Right cardiac atrium (tissue), 5 donors: Measurements from ENCODE around the gene NOL11. TPM values are rescaled to one million over a fixed set of nuclear protein-coding genes. Genes with fewer than 3 reads are reported as not detected.

Experiments used
- ATAC-seq, 2 donors: fragments of 200-7000 bp; cut with Tn5 transposase; one replicate each; pipeline versions ENCODE4 v1.8.0 to v1.9.1; 2020; ENCODE audit warnings: moderate library complexity in 2 of 2, mild to moderate bottlenecking in 1 of 2
- DNase-seq, 3 donors: peaks; one replicate each; pipeline ENCODE4 v3.0.0-alpha.2; 2020
- H3K27ac ChIP-seq: one replicate; pipeline ENCODE4 v1.5.1; 2013; ENCODE audit warnings: mild to moderate bottlenecking, low read length, control low read depth, moderate library complexity
- H3K27me3 ChIP-seq: one replicate; pipeline ENCODE4 v1.6.1; 2013; ENCODE audit not compliant: control insufficient read depth, insufficient read depth
- H3K4me1 ChIP-seq: one replicate; pipeline ENCODE4 v1.6.1; 2013; ENCODE audit warnings: low read length; ENCODE audit not compliant: control insufficient read depth, insufficient read depth
- H3K4me3 ChIP-seq: one replicate; pipeline ENCODE4 v1.5.1; 2013; ENCODE audit warnings: low read length, control low read depth
- H3K9me3 ChIP-seq: one replicate; pipeline ENCODE4 v1.6.1; 2013; ENCODE audit warnings: low read length; ENCODE audit not compliant: control insufficient read depth
- WGBS: extraction: QIAGEN DNeasy Blood & Tissue Kit; methylation state at CpG from one replicate; pipeline ENCODE4 v1.1.7; 2013; 5-methylcytosine and 5-hydroxymethylcytosine counted together
- intact Hi-C, 4 donors: fragments of 100-400 bp; cut with DNase I; formaldehyde crosslinking; loops; one replicate each; pipeline versions ENCODE4 v1.11.0 to v1.14.0; 2022 to 2023
- long read RNA-seq, 4 donors: library from polyadenylated mRNA; unstranded; transcript quantifications; one replicate each; pipeline ENCODE4 v2.0.0, GENCODE V29; 2020 to 2021
- polyA plus RNA-seq: library from polyadenylated mRNA; stranded (reverse); fragments of 200-250 nt; gene quantifications from one replicate; pipeline ENCODE4 v1.2.3, GENCODE V29; 2013
- total RNA-seq, 4 donors: library from RNA; stranded (reverse); fragmentation: NEBNext Ultra II Directional; extraction: Animal tissue kit (Norgen Biotek cat#: 25700); gene quantifications; one replicate each; pipeline ENCODE4 v1.2.1, GENCODE V29; 2021
- donor health status: healthy with polysubstance abuse.
- donor health status: DM: no; HTN: yes; CAD: no.
- donor health status: DM: no; HTN: no; CAD: no.
- donor health status: DM: no; HTN: yes; CAD: no; lungs with severe emphysema.
- donor health status: DM: yes; HTN: yes; CAD: no.

NOL11 gene
- total RNA-seq (10 to 100 TPM; 22.0 to 30.2 (median 26.9) TPM), polyA plus RNA-seq (27.7 TPM)
- long read RNA-seq, donor 1, transcript NOL11-201 (18 exons, 2,947 nt): major isoform, 31 of 43 reads
- long read RNA-seq, donor 1, partial matches to known transcripts: 3 of 43 reads
- long read RNA-seq, donor 1, other reads (novel, unspliced or antisense): 9 of 43 reads
- long read RNA-seq, donor 2, transcript NOL11-201 (18 exons, 2,947 nt): major isoform, 8 of 16 reads
- long read RNA-seq, donor 2, partial matches to known transcripts: 2 of 16 reads
- long read RNA-seq, donor 2, other reads (novel, unspliced or antisense): 6 of 16 reads
- long read RNA-seq, donor 3, transcript NOL11-201 (18 exons, 2,947 nt): major isoform, 98 of 119 reads
- long read RNA-seq, donor 3, partial matches to known transcripts: 6 of 119 reads
- long read RNA-seq, donor 3, other reads (novel, unspliced or antisense): 15 of 119 reads
- long read RNA-seq, donor 4, transcript NOL11-201 (18 exons, 2,947 nt): major isoform, 12 of 16 reads
- long read RNA-seq, donor 4, partial matches to known transcripts: 2 of 16 reads
- long read RNA-seq, donor 4, other reads (novel, unspliced or antisense): 2 of 16 reads

GRCh38 chr17:67717624-67718324, at the start of gene NOL11:
TSS of gene NOL11 (plus strand) at chr17:67717936. CDS start at chr17:67717948, 12 bp downstream.
- no peaks in the 10 kb centered on the region for H3K9me3 ChIP-seq
- H3K4me1 ChIP-seq: peaks cover 3% of the 10 kb centered on the region
- H3K27me3 ChIP-seq: no peaks in the 10 kb centered on the region
- intact Hi-C loops: loop anchor here in 1 of 4 donors (10.0 kb wide), 1 partner anchor 353 kb away; the partner anchor contains the start of gene PSMD12
- ATAC-seq (peak; percentile 99 to 100), DNase-seq (peak; percentile 98 to 100 (median 99))
- under 1% methylated on average over 49 of the region's 49 CpGs for WGBS
- peak within 1 kb of the TSS; percentile 91 for H3K27ac ChIP-seq
- H3K4me3 ChIP-seq: peak within 1 kb of the TSS; percentile 92

GRCh38 chr17:67671493-67671892, 46.2 kb upstream of the NOL11 start:
- ATAC-seq: peak; percentile 67 to 74
- intact Hi-C loops: no loop called here
- Histone ChIP-seq H3K4me3 (no peak overlapping the region), H3K27me3 (no peaks in the 10 kb centered on the region), H3K9me3 (no peaks in the 10 kb centered on the region), H3K4me1 (peaks cover 2% of the 10 kb centered on the region), H3K27ac (no peak overlapping the region)
- 24% methylated on average over 3 of the region's 3 CpGs for WGBS
- no peak for DNase-seq

- DNase-seq (no peak), ATAC-seq (no peak)
- H3K9me3 ChIP-seq: no peaks in the 10 kb centered on the region
Observed at GRCh38 chr17:67672592-67673335, 45.0 kb upstream of the NOL11 start.

DNA sequence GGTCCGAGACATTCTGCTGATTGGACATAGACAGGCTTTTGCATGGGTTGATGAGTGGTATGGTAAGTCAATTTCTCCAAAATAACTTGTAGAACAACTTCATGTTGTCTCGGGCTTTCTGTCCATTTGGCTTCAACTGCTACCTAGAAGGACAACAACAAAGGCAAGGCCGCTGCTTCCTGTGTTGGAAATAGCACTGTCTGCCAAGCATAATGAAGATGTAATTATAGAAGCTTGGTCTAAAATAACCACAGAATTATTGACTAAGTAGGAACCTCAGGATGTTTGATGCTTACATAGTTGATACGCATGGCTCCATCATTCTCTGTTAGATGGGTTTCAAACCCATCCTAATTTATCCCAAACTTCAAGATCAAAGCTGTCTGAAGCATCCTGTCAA, 42.3 kb upstream of the NOL11 start:
- Histone ChIP-seq H3K4me3 (no peak overlapping the region), H3K9me3 (no peaks in the 10 kb centered on the region), H3K27me3 (no peaks in the 10 kb centered on the region), H3K27ac (no peak overlapping the region), H3K4me1 (peaks cover 2% of the 10 kb centered on the region)
- WGBS: 67% methylated on average over 4 of the region's 4 CpGs
- DNase-seq (no peak), ATAC-seq (peak; percentile 53 to 78)
- intact Hi-C loops: no loop called here

More at GRCh38 chr17:67672592-67673335, 45.0 kb upstream of the NOL11 start:
- Histone ChIP-seq H3K4me1 (peaks cover 2% of the 10 kb centered on the region), H3K4me3 (no peak overlapping the region), H3K27me3 (no peaks in the 10 kb centered on the region), H3K27ac (no peak overlapping the region)
- intact Hi-C loops: no loop called here
- WGBS: 87% methylated on average over 10 of the region's 10 CpGs

DNA sequence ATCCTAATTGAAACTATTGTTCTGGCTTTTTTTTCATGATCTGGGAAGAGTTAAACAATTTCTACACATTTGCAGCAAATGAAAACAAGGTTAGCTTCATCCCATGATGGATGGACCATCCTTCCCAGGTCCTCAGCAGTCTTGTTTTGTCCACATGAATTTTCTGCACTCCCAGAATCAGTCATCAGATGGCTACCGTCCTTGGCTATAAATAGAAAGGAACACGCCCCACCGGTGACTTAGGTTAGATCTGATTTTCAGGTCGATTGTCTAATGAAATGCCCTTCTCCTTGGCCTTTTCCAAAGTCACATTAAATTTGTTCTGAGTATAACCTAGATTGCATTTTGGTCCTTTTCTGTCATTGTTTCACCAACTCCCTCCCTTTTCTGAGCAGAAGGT, 41.4 kb upstream of the NOL11 start:
- Histone ChIP-seq H3K27ac (no peak overlapping the region), H3K27me3 (no peaks in the 10 kb centered on the region), H3K4me3 (no peak overlapping the region), H3K4me1 (peaks cover 2% of the 10 kb centered on the region), H3K9me3 (no peaks in the 10 kb centered on the region)
- 48% methylated on average over 4 of the region's 4 CpGs for WGBS
- intact Hi-C loops: no loop called here
- no peak for DNase-seq
- no peak for ATAC-seq

GRCh38 chr17:67678414-67678813, 39.3 kb upstream of the NOL11 start:
- ATAC-seq: no peak
- Histone ChIP-seq H3K27ac (no peak overlapping the region), H3K27me3 (no peaks in the 10 kb centered on the region), H3K4me1 (no peaks in the 10 kb centered on the region), H3K4me3 (no peak overlapping the region), H3K9me3 (no peaks in the 10 kb centered on the region)
- no peak for DNase-seq
- intact Hi-C loops: no loop called here
- WGBS: 90% methylated on average over 2 of the region's 2 CpGs

DNA sequence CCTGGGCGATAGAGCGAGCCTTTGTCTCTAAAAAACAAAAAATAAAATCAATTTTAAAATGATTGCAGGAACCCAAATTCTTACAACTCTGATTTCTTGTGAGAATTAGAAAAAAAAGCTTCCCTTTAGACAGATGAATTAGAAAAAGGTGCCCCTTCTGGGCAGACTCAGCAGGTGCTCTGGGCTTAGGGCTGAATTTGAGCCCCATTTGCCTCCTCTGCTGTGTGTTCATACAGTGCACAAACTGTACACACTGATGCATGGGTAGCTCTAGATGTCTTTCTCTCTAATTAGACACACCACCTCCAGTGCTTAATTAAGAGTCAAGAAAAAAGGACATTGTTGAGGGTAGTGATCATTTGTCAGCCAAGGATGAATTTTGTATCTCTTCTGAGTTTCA, 38.5 kb upstream of the NOL11 start:
- ATAC-seq: no peak
- H3K27ac ChIP-seq: no peak overlapping the region
- no peaks in the 10 kb centered on the region for H3K4me1 ChIP-seq
- no peaks in the 10 kb centered on the region for H3K9me3 ChIP-seq
- no peaks in the 10 kb centered on the region for H3K27me3 ChIP-seq
- intact Hi-C loops: no loop called here
- no peak for DNase-seq
- WGBS: 98% methylated on average over 2 of the region's 2 CpGs
- no peak overlapping the region for H3K4me3 ChIP-seq

DNA sequence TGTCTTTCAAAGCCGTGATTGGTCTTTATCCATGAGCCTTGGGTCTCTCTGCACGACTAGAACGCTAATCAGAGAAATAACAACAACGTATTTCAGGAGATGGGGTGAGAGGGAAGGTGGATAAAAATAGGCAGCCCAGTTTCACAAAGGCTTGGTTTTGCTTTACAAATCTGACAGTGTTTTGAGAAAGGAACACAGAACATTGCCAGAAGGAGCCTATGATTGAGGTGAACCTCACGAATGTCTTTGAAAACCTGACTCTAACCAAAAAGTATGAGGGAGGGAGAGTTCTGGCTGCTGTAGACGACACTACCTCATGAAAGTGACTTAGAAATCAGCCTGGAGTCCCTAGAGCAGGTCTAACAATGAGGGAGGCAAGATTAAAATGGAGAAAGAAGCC, 38.0 kb upstream of the NOL11 start:
- Histone ChIP-seq H3K27ac (no peak overlapping the region), H3K27me3 (no peaks in the 10 kb centered on the region), H3K4me1 (no peaks in the 10 kb centered on the region), H3K9me3 (no peaks in the 10 kb centered on the region), H3K4me3 (no peak overlapping the region)
- intact Hi-C loops: loop anchor here in 1 of 4 donors (10.0 kb wide), 1 partner anchor 45 kb away; no protein-coding TSS in a partner anchor
- DNase-seq: no peak
- 88% methylated on average over 6 of the region's 6 CpGs for WGBS
- no peak for ATAC-seq

GRCh38 chr17:67680445-67681224, 37.1 kb upstream of the NOL11 start:
- intact Hi-C loops: loop anchor here in 1 of 4 donors (10.0 kb wide), 1 partner anchor 46 kb away; no protein-coding TSS in a partner anchor
- 96% methylated on average over 8 of the region's 8 CpGs for WGBS
- no peak for DNase-seq
- Histone ChIP-seq H3K4me1 (no peaks in the 10 kb centered on the region), H3K27me3 (no peaks in the 10 kb centered on the region), H3K27ac (no peak overlapping the region), H3K4me3 (no peak overlapping the region), H3K9me3 (no peaks in the 10 kb centered on the region)
- ATAC-seq: no peak

- H3K9me3 ChIP-seq: no peaks in the 10 kb centered on the region
- no peak for DNase-seq
- H3K4me1 ChIP-seq: no peaks in the 10 kb centered on the region
- no peak for ATAC-seq
- H3K27me3 ChIP-seq: no peaks in the 10 kb centered on the region
- 56% methylated on average over 2 of the region's 2 CpGs for WGBS
- no peak overlapping the region for H3K27ac ChIP-seq
- intact Hi-C loops: loop anchor here in 1 of 4 donors (10.0 kb wide), 1 partner anchor 47 kb away; no protein-coding TSS in a partner anchor
- no peak overlapping the region for H3K4me3 ChIP-seq
Observed at GRCh38 chr17:67682196-67682595, 35.5 kb upstream of the NOL11 start.
